Dedifferentiated amniotic fluid mesenchymal stem cell (primary cell): Measurements from ENCODE around the gene SLC24A4.

Experiments
- DNase-seq: peaks from one replicate; pipeline ENCODE4 v3.0.0-alpha.2; 2016; ENCODE audit errors: extremely low spot score

SLC24A4 gene

GRCh38 chr14:92544051-92544720 lies 221.2 kb downstream of the SLC24A4 start:
- no peak for DNase-seq

DNA sequence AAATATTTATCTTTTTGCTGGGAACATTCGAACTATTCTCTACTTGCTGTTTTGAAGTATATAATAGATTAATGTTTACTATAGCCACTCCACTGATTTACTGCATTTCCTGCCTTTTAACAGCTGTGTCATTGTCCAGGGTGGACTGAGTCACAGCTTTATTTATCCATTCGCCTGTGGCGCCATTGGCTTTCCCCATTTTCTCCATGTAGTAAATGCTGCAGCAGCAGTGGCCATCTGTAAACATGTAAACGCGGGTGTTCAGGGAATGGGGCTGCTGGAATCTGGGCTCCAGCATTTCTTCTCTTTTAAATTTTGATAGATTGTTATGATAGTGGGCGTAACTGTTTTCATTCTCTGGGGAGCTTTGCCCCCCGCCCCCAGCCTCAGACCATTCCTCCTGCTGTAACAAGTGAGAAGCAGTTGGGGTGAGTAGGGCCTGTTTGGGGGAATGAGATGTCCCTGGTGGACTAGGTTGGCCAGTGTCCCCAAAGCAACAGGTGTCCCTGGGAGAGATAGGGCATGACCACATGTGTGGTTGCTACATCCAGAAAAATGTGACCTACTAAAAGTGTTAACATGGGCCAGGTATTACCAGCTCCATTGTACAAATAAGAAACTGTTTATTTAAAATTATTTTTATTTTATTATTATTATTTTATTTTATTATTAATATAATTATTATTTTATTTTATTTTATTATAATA lies 223.5 kb downstream of the SLC24A4 start:
- no peak for DNase-seq

DNA sequence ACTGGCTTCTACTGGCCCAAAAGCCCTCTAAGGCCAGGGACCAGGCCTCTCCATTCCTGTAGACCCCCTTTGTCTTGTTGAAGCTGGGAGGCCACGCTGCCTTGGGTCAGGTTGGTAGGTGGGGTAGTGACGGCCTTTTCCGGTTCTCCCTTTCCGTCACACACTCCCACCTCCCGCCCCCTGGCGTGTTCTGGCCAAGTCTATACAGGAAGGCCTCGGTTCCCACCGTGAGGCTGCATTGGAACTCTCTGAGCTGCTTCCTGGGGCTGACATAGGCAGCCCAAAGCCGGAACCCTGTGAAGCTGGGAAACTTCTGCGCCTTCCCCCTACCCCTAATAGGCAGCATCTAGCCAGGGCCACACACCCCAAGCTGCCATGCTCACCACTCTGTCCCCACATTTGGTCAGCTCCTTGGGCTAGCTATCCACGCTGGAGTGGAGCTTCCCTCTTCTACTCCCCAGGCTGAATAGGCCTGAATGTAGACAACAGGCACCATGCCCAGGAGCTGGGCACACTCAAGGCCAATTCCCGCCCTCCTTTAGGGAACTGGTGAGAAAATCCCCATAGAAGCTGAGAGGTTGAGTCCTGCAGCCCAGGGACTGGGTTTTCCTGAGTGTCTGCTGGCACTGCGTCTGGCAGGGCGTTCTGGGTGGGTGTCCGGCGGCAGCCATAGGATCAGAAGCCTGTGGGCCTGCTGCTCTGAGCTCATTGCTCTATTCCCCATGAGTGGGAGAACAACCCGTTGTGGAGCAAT lies 226.3 kb downstream of the SLC24A4 start:
- DNase-seq: no peak

GRCh38 chr14:92549859-92550230 lies 226.9 kb downstream of the SLC24A4 start:
- DNase-seq: no peak
